AG08395 (cell line): ENCODE measurements around the gene THAP9.

Experiments
- DNase-seq: peaks from one replicate; pipeline ENCODE4 v3.0.0; 2012; ENCODE audit warnings: mixed read lengths, low spot score

THAP9 gene

GRCh38 chr4:82957045-82957444 is 56.5 kb downstream of the THAP9 start:
- DNase-seq: no peak

- DNase-seq: no peak
Observed at GRCh38 chr4:82965763-82966162, 65.2 kb downstream of the THAP9 start.

- no peak for DNase-seq
Observed at GRCh38 chr4:82968972-82969371, 68.4 kb downstream of the THAP9 start.

GRCh38 chr4:82969414-82969813 is 68.9 kb downstream of the THAP9 start:
- DNase-seq: no peak
